ENCODE measurements around the gene MEIS1.

Gene MEIS1

DNA sequence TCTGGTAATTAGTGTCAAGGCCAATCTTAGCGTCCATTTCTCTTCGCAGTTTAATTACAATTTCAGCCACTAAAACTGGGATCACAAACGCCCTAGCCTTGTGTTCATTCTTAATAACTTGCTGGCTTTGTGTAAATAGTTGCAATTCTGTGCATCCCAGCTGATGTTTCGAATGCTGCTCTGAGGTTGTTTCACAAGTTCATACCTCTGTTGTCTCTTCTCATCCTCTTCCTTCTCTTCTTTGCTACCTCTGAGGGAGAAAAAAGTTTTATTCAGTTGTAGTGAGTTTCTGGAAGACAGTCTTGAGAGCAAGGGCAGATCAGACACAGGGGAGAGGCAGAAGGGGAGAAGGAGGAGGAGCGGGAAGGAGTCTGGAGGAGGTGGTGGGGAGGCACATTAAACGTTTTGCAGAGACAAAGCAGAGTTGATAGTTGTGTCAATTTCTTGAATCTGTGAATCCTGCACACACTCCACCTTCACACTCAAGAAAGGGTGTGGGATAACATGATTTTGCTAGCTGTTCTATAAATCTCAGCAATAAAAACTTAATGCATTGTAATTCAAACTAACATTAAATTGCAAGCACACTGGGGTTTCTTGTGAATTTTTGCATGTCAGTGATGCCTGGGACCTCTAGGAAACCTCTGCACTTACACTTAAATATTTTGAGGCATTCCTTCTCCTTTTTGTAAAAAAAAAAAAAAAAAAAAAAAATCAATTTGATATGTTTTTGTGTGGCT is 6.8 kb downstream of the MEIS1 start:
- Histone ChIP-seq H3K27me3 (ENCODE audit: low read depth, low read length) (no peaks in the 10 kb centered on the region), H3K9ac (ENCODE audit: low read length) (no peak overlapping the region), H4K20me1 (ENCODE audit: insufficient read depth, low read length) (no peaks in the 10 kb centered on the region), H3K4me1 (ENCODE audit: low read length) (no peaks in the 10 kb centered on the region), H3K4me2 (ENCODE audit: low read length) (no peak overlapping the region), H3K27ac (ENCODE audit: low read length) (no peak overlapping the region), H3K36me3 (replicated peaks; ENCODE audit: low read depth, low read length) (no peaks in the 10 kb centered on the region), H3K79me2 (ENCODE audit: low read length) (no peaks in the 10 kb centered on the region), H2AFZ (ENCODE audit: low read depth, low read length) (no peak overlapping the region), H3K4me3 (ENCODE audit: low read length) (no peak overlapping the region), H3K9me3 (ENCODE audit: insufficient read depth, low read length) (no peaks in the 10 kb centered on the region)
- no peak for TF ChIP-seq EZH2phosphoT487 (IDR thresholded peaks at IDR 0.05; ENCODE audit: low read depth)
- TF ChIP-seq, protein P1, sequence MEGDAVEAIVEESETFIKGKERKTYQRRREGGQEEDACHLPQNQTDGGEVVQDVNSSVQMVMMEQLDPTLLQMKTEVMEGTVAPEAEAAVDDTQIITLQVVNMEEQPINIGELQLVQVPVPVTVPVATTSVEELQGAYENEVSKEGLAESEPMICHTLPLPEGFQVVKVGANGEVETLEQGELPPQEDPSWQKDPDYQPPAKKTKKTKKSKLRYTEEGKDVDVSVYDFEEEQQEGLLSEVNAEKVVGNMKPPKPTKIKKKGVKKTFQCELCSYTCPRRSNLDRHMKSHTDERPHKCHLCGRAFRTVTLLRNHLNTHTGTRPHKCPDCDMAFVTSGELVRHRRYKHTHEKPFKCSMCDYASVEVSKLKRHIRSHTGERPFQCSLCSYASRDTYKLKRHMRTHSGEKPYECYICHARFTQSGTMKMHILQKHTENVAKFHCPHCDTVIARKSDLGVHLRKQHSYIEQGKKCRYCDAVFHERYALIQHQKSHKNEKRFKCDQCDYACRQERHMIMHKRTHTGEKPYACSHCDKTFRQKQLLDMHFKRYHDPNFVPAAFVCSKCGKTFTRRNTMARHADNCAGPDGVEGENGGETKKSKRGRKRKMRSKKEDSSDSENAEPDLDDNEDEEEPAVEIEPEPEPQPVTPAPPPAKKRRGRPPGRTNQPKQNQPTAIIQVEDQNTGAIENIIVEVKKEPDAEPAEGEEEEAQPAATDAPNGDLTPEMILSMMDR (IDR thresholded peaks at IDR 0.05; ENCODE audit: low read depth, low read length) = no peak

DNA sequence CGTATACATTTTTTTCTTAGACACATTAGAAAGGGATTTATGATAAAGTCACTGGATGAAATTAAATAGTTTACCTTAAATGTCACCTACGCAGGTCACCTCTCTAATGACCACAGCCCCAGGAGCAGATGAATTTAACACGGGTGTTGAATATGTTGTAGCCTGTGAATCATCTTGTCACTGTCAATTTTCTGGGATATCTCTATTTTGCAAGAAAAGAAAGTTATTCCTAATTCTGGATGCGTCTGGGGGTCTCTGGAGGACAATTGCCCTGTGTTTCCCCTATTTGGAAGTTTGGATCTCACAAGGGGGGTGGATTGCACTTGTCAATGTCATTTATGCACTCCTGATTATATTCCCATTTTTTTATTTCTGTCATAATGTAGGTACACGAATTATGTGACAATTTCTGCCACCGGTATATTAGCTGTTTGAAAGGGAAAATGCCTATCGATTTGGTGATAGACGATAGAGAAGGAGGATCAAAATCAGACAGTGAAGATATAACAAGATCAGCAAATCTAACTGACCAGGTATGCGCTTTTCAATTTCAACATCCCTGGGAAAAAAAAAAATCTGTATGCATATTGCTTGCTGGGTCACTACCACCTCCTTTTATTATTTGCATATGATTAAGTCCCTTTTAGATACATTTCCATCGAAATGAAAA is 7.7 kb downstream of the MEIS1 start:
- Histone ChIP-seq H3K9me3 (ENCODE audit: insufficient read depth, low read length) (no peaks in the 10 kb centered on the region), H2AFZ (ENCODE audit: low read depth, low read length) (no peak overlapping the region), H3K27ac (ENCODE audit: low read length) (no peak overlapping the region), H3K4me2 (ENCODE audit: low read length) (no peak overlapping the region), H3K9ac (ENCODE audit: low read length) (no peak overlapping the region), H3K4me3 (ENCODE audit: low read length) (no peak overlapping the region), H3K79me2 (ENCODE audit: low read length) (no peaks in the 10 kb centered on the region), H3K36me3 (replicated peaks; ENCODE audit: low read depth, low read length) (no peaks in the 10 kb centered on the region), H4K20me1 (ENCODE audit: insufficient read depth, low read length) (no peaks in the 10 kb centered on the region), H3K4me1 (ENCODE audit: low read length) (no peaks in the 10 kb centered on the region), H3K27me3 (ENCODE audit: low read depth, low read length) (no peaks in the 10 kb centered on the region)
- TF ChIP-seq, protein P1 (IDR thresholded peaks at IDR 0.05; ENCODE audit: low read depth, low read length) = no peak
- no peak for TF ChIP-seq EZH2phosphoT487 (IDR thresholded peaks at IDR 0.05; ENCODE audit: low read depth)

DNA sequence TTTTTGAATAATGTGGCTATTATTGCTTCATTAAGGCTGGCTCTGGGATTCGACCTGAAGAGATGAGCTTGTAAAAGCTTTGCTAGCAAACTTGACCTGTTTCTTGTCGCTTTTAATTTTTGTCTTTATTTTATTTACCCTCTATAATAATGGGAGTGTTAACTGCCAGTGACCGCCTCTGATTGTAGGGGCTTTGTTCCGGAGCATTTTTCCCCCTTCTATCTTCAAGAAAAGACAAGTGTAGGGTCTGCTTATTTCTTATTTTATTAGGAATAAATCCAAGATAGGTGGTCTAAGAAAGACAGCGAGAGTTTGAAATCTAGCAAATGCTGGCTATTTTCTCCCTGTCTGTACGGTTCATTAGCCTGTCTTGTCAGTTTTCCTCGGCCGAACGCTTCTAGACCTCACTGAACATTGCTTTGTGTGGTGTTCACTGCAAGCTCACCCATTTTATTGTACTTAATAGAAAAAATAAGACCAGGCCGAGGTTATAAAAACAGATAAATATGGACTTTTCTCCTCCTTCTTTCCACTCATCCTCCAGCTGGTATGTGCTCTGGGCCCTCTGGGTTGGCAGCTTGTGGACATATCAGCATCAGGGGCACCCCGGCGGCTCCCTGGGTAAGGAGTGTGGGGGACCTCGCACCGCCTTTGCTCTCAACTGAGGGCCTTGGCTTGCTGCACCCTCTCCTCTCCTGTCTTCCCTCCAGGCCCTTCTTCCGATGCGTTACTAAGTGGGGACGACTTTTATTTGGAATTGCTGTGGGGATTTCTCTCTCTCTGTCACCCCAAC is 8.5 kb downstream of the MEIS1 start:
- Histone ChIP-seq H3K4me1 (ENCODE audit: low read length) (no peaks in the 10 kb centered on the region), H3K9me3 (ENCODE audit: insufficient read depth, low read length) (no peaks in the 10 kb centered on the region), H3K27ac (ENCODE audit: low read length) (no peak overlapping the region), H4K20me1 (ENCODE audit: insufficient read depth, low read length) (no peaks in the 10 kb centered on the region), H3K27me3 (ENCODE audit: low read depth, low read length) (no peaks in the 10 kb centered on the region), H3K4me2 (ENCODE audit: low read length) (no peak overlapping the region), H3K4me3 (ENCODE audit: low read length) (no peak overlapping the region), H2AFZ (ENCODE audit: low read depth, low read length) (no peak overlapping the region), H3K36me3 (replicated peaks; ENCODE audit: low read depth, low read length) (no peaks in the 10 kb centered on the region), H3K9ac (ENCODE audit: low read length) (no peak overlapping the region), H3K79me2 (ENCODE audit: low read length) (no peaks in the 10 kb centered on the region)
- TF ChIP-seq, protein P1 (IDR thresholded peaks at IDR 0.05; ENCODE audit: low read depth, low read length) = no peak
- no peak for TF ChIP-seq EZH2phosphoT487 (IDR thresholded peaks at IDR 0.05; ENCODE audit: low read depth)

Measured in OCI-LY3 (cell line).